ENCODE results near the gene FER.

FER gene

GRCh38 chr5:108942701-108943100 is 195.0 kb downstream of the FER start:
- in situ Hi-C loops (cut with HindIII; ENCODE audit: low pct_ligation_motif_present, low sequenced_read_pairs): no loop called here
- DNase-seq: no peak
- Histone ChIP-seq H3K36me3 (replicated peaks) (no peaks in the 10 kb centered on the region), H3K4me3 (ENCODE audit: low read depth, low read length) (no peak overlapping the region), H3K27ac (no peak overlapping the region), H3K27me3 (replicated peaks) (no peaks in the 10 kb centered on the region)
- TF ChIP-seq, protein P1, sequence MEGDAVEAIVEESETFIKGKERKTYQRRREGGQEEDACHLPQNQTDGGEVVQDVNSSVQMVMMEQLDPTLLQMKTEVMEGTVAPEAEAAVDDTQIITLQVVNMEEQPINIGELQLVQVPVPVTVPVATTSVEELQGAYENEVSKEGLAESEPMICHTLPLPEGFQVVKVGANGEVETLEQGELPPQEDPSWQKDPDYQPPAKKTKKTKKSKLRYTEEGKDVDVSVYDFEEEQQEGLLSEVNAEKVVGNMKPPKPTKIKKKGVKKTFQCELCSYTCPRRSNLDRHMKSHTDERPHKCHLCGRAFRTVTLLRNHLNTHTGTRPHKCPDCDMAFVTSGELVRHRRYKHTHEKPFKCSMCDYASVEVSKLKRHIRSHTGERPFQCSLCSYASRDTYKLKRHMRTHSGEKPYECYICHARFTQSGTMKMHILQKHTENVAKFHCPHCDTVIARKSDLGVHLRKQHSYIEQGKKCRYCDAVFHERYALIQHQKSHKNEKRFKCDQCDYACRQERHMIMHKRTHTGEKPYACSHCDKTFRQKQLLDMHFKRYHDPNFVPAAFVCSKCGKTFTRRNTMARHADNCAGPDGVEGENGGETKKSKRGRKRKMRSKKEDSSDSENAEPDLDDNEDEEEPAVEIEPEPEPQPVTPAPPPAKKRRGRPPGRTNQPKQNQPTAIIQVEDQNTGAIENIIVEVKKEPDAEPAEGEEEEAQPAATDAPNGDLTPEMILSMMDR (IDR thresholded peaks at IDR 0.05; ENCODE audit: low read depth, low read length, missing control alignments): no peak

GRCh38 chr5:108945094-108945493 is 197.4 kb downstream of the FER start:
- H3K36me3 ChIP-seq (replicated peaks): no peaks in the 10 kb centered on the region
- in situ Hi-C loops (cut with HindIII; ENCODE audit: low pct_ligation_motif_present, low sequenced_read_pairs): no loop called here
- no peak overlapping the region for H3K27ac ChIP-seq
- TF ChIP-seq, protein P1 (IDR thresholded peaks at IDR 0.05; ENCODE audit: low read depth, low read length, missing control alignments): no peak
- DNase-seq: no peak
- H3K27me3 ChIP-seq (replicated peaks): no peaks in the 10 kb centered on the region
- H3K4me3 ChIP-seq (ENCODE audit: low read depth, low read length): no peak overlapping the region

- H3K36me3 ChIP-seq (replicated peaks): no peaks in the 10 kb centered on the region
- DNase-seq: no peak
- in situ Hi-C loops (cut with HindIII; ENCODE audit: low pct_ligation_motif_present, low sequenced_read_pairs): no loop called here
- H3K27me3 ChIP-seq (replicated peaks): no peaks in the 10 kb centered on the region
- H3K27ac ChIP-seq: no peak overlapping the region
- no peak overlapping the region for H3K4me3 ChIP-seq (ENCODE audit: low read depth, low read length)
- TF ChIP-seq, protein P1 (IDR thresholded peaks at IDR 0.05; ENCODE audit: low read depth, low read length, missing control alignments): no peak
Observed at GRCh38 chr5:108946008-108946407, 198.3 kb downstream of the FER start.

DNA sequence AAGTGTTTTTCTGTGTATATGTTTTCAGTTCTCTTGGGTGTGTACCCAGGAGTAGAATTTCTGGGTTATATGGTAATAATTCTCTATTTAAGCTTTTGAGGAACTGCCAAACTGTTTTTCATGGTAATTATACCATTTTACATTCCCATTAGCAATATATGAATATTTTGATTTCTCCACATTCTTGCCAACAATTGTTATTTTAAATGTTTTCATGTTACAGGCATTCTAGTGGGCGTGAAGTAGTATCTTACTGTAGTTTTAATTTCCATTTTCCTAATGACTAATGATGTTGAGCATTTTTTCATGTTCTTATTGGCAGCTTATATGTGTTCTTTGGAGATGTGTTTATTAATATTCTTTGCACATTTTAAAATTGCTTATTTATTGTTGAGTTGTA is 199.5 kb downstream of the FER start:
- Histone ChIP-seq H3K36me3 (replicated peaks) (no peaks in the 10 kb centered on the region), H3K27ac (no peak overlapping the region), H3K27me3 (replicated peaks) (no peaks in the 10 kb centered on the region), H3K4me3 (ENCODE audit: low read depth, low read length) (no peak overlapping the region)
- DNase-seq: no peak
- TF ChIP-seq, protein P1 (IDR thresholded peaks at IDR 0.05; ENCODE audit: low read depth, low read length, missing control alignments): no peak
- in situ Hi-C loops (cut with HindIII; ENCODE audit: low pct_ligation_motif_present, low sequenced_read_pairs): no loop called here

DNA sequence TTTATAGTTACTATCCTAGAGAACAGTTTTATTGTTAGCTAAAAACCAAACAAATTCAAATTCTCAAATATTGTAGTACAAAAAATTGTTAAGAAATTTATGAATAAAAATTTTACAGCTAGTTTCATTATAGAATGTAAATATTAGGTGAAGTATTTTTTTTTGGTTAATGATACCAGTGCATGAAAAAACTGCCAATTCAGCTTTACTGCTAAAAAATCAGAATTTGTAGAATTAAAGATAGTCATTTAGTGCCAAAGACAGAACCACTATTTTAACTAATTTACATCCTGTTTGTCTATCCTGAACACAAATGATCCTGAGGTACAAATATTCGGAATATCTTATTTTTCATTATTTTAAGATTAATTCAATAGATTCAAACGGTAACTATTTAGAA is 202.6 kb downstream of the FER start:
- no peak for DNase-seq
- TF ChIP-seq, protein P1 (IDR thresholded peaks at IDR 0.05; ENCODE audit: low read depth, low read length, missing control alignments): no peak
- in situ Hi-C loops (cut with HindIII; ENCODE audit: low pct_ligation_motif_present, low sequenced_read_pairs): no loop called here

DNA sequence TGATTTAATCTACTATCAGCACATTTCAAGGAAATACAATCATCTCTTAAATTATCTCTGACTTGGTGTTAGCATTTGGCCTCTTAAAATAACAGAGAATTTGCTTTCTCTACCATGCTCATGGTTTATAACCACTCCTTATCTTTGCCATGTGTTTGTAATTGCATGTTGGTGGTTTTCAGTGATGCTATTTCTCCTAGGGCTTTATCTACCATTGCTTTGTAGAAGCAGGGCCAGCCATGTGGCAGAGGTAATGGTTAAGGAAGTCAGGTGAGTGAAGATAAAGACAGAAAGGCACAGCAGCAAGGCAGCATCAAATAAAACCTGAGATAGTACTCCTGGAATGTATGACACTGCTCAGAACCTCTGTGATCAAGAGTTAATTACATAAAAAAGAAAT is 206.2 kb downstream of the FER start:
- no peaks in the 10 kb centered on the region for H3K27me3 ChIP-seq (replicated peaks)
- TF ChIP-seq, protein P1 (IDR thresholded peaks at IDR 0.05; ENCODE audit: low read depth, low read length, missing control alignments): no peak
- in situ Hi-C loops (cut with HindIII; ENCODE audit: low pct_ligation_motif_present, low sequenced_read_pairs): no loop called here
- DNase-seq: no peak
- no peaks in the 10 kb centered on the region for H3K36me3 ChIP-seq (replicated peaks)
- H3K4me3 ChIP-seq (ENCODE audit: low read depth, low read length): no peak overlapping the region
- H3K27ac ChIP-seq: no peak overlapping the region

More for the DNA sequence above, 202.6 kb downstream of the FER start:
- Histone ChIP-seq H3K27ac (no peak overlapping the region), H3K27me3 (replicated peaks) (no peaks in the 10 kb centered on the region), H3K36me3 (replicated peaks) (no peaks in the 10 kb centered on the region), H3K4me3 (ENCODE audit: low read depth, low read length) (no peak overlapping the region)

All from brain microvascular endothelial cell (primary cell).